ENCODE data around the gene OCA2.

DNA sequence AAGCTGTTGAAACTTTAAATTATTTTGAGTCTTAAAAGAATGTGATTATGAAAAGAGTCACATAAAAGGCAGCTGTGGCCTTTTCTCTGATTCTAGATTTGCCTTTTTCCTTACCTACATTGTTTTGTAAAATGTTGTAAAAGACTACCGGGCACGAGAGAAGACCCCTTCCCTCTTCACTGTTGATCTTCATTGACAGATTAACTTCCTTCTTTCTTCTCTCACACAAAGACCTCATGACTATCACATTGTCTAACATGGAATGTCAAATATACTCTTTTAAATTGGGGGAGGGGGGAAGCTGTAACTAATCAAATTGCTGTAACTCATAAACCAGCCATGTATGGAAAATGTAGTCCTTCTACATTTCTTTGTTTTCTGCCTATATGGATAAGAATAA is 68.3 kb downstream of the OCA2 start:
- TF ChIP-seq, protein P1, sequence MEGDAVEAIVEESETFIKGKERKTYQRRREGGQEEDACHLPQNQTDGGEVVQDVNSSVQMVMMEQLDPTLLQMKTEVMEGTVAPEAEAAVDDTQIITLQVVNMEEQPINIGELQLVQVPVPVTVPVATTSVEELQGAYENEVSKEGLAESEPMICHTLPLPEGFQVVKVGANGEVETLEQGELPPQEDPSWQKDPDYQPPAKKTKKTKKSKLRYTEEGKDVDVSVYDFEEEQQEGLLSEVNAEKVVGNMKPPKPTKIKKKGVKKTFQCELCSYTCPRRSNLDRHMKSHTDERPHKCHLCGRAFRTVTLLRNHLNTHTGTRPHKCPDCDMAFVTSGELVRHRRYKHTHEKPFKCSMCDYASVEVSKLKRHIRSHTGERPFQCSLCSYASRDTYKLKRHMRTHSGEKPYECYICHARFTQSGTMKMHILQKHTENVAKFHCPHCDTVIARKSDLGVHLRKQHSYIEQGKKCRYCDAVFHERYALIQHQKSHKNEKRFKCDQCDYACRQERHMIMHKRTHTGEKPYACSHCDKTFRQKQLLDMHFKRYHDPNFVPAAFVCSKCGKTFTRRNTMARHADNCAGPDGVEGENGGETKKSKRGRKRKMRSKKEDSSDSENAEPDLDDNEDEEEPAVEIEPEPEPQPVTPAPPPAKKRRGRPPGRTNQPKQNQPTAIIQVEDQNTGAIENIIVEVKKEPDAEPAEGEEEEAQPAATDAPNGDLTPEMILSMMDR (IDR thresholded peaks at IDR 0.05): no peak
- TF ChIP-seq POLR2A (IDR thresholded peaks at IDR 0.05) (no peak), POLR2AphosphoS5 (IDR thresholded peaks at IDR 0.05) (no peak)
